OCI-LY7 (cell line): Measurements from ENCODE around the gene CRTC2.

Experiments used
- EZH2phosphoT487 ChIP-seq: fragments of 200-600 bp; sonication (generic); IDR thresholded peaks from 2 replicates; pipeline ENCODE4 v1.6.1; 2018; ENCODE audit warnings: low read depth, borderline replicate concordance, mild to moderate bottlenecking, mixed run types, antibody characterized with exemption, low read length, moderate library complexity, mixed read lengths
- TF ChIP-seq, protein P1 (sequence below): fragments of 200-600 bp; sonication (generic); conservative IDR thresholded peaks from 2 replicates; pipeline ENCODE4 v1.5.1; 2014; ENCODE audit warnings: mild to moderate bottlenecking, antibody characterized with exemption, low read length, moderate library complexity, mixed read lengths

DNA sequence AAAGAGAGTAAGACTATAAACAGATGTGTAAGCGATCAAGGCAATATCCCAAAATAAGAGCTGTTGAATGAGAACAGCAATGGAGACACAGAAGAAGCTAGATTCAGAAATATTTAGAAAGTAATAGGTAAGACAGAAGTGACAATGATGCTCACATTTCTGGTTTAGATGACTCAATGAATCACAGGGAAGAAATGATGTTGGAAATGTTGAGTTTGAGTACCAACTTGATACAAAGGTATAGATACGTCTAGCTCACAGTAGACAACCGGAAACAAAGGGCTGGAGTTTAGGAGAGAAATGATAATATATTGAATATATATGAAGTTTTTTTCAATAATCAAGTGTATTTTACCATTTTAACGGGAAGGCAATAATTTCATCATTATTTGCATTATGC is 42.1 kb downstream of the CRTC2 start:
- TF ChIP-seq EZH2phosphoT487, result no peak
- TF ChIP-seq, protein P1, sequence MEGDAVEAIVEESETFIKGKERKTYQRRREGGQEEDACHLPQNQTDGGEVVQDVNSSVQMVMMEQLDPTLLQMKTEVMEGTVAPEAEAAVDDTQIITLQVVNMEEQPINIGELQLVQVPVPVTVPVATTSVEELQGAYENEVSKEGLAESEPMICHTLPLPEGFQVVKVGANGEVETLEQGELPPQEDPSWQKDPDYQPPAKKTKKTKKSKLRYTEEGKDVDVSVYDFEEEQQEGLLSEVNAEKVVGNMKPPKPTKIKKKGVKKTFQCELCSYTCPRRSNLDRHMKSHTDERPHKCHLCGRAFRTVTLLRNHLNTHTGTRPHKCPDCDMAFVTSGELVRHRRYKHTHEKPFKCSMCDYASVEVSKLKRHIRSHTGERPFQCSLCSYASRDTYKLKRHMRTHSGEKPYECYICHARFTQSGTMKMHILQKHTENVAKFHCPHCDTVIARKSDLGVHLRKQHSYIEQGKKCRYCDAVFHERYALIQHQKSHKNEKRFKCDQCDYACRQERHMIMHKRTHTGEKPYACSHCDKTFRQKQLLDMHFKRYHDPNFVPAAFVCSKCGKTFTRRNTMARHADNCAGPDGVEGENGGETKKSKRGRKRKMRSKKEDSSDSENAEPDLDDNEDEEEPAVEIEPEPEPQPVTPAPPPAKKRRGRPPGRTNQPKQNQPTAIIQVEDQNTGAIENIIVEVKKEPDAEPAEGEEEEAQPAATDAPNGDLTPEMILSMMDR, result no peak
